ENCODE data around the gene TRAIP.
"Not testable (repeated sequence)": the region's sequence is repeated elsewhere in the genome, so short reads cannot be mapped to it uniquely, and the experiment has no call there.

TRAIP gene

DNA sequence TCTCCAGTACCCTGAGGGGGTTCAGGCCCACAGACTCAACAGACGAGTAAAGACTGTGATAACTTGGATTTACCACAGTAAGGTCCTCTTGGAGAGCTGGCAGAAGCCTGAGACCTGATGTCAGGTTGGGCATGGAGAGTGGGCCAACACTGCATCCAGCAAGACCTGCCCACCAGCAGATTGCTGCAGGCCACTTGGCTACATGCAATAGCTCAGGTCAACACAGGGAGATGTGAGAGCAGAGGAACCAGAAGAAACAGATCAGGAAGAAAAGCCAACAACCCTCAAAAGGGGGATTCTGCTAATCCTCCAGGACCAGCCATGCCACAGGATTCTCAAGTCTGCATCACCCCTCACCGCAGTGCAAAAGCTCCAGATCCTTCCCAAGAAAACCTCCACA lies 68.3 kb downstream of the TRAIP start:
- no peak overlapping the region for H3K27ac Mint-ChIP-seq
- no peak for DNase-seq
- peaks cover 4% of the 10 kb centered on the region for H3K27me3 Mint-ChIP-seq (ENCODE audit: low read depth, poor library complexity)
- H3K9me3 Mint-ChIP-seq, result no peaks in the 10 kb centered on the region
- peaks cover 41% of the 10 kb centered on the region for H3K4me1 Mint-ChIP-seq
- peaks cover 15% of the 10 kb centered on the region for H3K36me3 Mint-ChIP-seq (ENCODE audit: low read depth)
- TF ChIP-seq, protein P1, sequence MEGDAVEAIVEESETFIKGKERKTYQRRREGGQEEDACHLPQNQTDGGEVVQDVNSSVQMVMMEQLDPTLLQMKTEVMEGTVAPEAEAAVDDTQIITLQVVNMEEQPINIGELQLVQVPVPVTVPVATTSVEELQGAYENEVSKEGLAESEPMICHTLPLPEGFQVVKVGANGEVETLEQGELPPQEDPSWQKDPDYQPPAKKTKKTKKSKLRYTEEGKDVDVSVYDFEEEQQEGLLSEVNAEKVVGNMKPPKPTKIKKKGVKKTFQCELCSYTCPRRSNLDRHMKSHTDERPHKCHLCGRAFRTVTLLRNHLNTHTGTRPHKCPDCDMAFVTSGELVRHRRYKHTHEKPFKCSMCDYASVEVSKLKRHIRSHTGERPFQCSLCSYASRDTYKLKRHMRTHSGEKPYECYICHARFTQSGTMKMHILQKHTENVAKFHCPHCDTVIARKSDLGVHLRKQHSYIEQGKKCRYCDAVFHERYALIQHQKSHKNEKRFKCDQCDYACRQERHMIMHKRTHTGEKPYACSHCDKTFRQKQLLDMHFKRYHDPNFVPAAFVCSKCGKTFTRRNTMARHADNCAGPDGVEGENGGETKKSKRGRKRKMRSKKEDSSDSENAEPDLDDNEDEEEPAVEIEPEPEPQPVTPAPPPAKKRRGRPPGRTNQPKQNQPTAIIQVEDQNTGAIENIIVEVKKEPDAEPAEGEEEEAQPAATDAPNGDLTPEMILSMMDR (IDR thresholded peaks at IDR 0.05), result no peak
- no peak overlapping the region for H3K4me3 Mint-ChIP-seq

DNA sequence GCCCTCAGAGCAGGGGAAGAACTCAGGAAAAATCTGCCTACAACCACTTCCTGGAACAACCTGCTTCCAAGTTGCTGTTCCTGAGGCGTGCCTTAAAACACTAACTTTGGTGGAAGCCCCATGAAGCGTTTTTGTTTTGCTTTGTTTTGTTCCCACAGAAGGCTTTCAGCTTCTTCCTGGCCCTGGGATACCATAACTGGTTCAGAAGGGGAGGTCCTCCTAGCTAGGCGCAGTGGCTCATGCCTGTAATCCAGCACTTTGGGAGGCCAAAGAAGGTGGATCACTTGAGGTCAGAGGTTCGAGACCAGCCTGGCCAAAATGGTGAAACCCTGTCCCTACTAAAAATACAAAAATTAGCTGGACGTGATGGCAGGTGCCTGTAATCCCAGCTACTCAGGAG lies 68.8 kb downstream of the TRAIP start:
- H3K27ac Mint-ChIP-seq, result no peak overlapping the region
- peaks cover 15% of the 10 kb centered on the region for H3K36me3 Mint-ChIP-seq (ENCODE audit: low read depth)
- H3K27me3 Mint-ChIP-seq (ENCODE audit: low read depth, poor library complexity), result no peaks in the 10 kb centered on the region
- TF ChIP-seq, protein P1 (IDR thresholded peaks at IDR 0.05), result no peak
- no peak overlapping the region for H3K4me3 Mint-ChIP-seq
- peaks cover 41% of the 10 kb centered on the region for H3K4me1 Mint-ChIP-seq
- H3K9me3 Mint-ChIP-seq, result no peaks in the 10 kb centered on the region
- DNase-seq, result no peak

DNA sequence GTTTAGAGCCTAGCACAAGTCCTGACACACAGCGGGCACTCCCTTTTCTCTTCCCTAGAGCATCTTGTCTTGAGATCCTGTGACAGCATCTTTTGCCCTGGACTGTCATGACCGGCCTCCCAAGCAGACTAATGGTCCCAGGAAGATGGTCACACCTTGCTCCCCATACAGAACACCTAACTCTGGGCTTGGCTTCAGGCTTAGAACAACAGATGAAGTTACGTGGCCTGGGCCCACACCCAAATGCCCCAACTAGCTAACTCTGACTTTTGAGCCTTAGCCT lies 69.2 kb downstream of the TRAIP start:
- DNase-seq, result no peak
- H3K9me3 Mint-ChIP-seq, result no peaks in the 10 kb centered on the region
- H3K27me3 Mint-ChIP-seq (ENCODE audit: low read depth, poor library complexity), result no peaks in the 10 kb centered on the region
- H3K4me3 Mint-ChIP-seq, result peak overlapping the region; percentile 87
- H3K4me1 Mint-ChIP-seq, result peaks cover 41% of the 10 kb centered on the region
- H3K36me3 Mint-ChIP-seq (ENCODE audit: low read depth), result peaks cover 19% of the 10 kb centered on the region
- TF ChIP-seq, protein P1 (IDR thresholded peaks at IDR 0.05), result no peak
- no peak overlapping the region for H3K27ac Mint-ChIP-seq

DNA sequence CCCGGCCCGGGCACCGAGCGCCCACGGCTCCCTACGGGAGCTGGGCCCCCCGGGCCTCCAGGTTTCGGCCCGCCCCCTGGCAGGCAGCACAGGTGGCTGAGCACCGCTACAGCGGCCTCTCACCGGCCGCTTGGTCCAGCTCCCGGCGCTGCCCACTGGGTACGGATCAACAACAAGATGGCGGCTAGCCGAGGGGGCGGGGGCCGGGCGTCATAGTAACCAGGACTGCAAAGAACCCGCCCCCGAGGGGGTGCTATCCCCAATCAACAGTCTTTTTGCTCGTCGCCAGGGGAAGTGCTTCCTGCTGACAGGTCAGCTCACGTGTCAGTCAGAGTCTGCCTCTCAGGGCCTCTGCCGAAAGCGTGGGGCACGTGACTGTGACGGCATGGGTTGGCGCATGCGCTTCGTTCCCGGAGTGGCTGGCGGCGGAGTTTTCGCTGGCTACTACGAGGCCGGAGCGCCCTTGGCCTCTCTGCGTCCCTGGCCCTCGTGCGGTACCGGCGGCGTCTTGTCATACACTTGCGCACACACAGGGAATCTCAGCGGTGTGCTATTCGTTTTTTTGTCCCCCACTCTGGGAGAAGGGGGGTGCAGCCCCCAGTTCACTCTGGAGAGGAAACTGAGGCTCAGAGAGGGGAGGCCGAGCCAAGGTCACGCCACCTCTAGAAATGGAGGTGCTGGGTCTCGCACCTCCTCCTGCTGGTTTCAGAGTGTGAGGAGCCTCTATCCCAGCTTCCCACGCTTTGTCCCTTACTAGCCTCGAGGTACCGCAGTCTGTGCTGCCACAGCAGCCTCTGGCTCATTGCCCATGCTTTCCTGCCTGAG lies 69.8 kb downstream of the TRAIP start, which contains the start of gene IP6K1:
IP6K1 (minus strand) TSS at position 186 of the 825 bp plus-strand sequence. CDS start 38,502 bp downstream, outside the sequence.
- H3K27ac Mint-ChIP-seq, result peak within 1 kb of the TSS; percentile 83
- peak; percentile 100 for DNase-seq
- H3K4me3 Mint-ChIP-seq, result peak within 1 kb of the TSS; percentile 87
- peaks cover 19% of the 10 kb centered on the region for H3K36me3 Mint-ChIP-seq (ENCODE audit: low read depth)
- H3K9me3 Mint-ChIP-seq, result no peaks in the 10 kb centered on the region
- H3K27me3 Mint-ChIP-seq (ENCODE audit: low read depth, poor library complexity), result no peaks in the 10 kb centered on the region
- TF ChIP-seq, protein P1 (IDR thresholded peaks at IDR 0.05), result no peak
- peaks cover 42% of the 10 kb centered on the region for H3K4me1 Mint-ChIP-seq

DNA sequence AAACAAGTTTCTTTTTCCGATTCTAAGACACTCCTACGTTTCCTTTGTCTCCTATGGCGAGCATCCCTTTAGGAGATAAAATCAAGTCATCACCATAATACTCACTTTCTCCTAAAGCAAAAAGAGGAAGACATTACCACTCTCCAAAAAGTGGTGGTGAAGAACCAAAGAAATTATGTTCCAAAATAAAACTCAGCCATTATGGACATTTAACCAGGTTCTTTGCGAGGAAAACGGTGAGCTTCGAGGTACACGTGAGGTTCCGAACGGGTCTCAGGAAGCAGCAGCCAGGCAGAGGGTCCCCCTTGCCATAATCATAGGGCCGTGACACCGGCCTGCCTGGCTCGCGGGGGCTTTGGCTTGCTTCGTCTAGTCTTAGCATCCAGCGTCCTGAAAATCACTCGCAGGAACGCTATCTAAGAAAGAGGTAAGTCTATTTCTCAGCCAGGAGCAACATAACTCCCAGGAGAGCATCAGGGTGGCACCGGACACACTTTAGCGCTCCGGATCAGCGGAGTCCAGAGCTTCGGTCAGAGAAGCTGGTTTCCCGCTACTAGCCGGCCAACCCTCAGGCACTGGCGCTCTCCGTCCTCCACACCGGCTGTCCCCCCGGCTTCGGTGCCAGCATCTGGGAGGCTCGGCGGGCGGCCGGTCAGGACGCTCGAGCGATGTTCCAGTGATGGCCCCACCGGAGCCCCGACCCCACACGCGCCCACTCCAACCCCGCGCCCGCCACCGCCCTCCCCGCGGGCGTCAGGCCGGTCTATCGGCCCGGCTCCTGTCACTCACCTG lies 70.6 kb downstream of the TRAIP start:
- peaks cover 45% of the 10 kb centered on the region for H3K4me1 Mint-ChIP-seq
- peak overlapping the region; percentile 87 for H3K4me3 Mint-ChIP-seq
- H3K27me3 Mint-ChIP-seq (ENCODE audit: low read depth, poor library complexity), result no peaks in the 10 kb centered on the region
- TF ChIP-seq, protein P1 (IDR thresholded peaks at IDR 0.05), result no peak
- H3K27ac Mint-ChIP-seq, result peak overlapping the region; percentile 83
- no peak for DNase-seq
- no peaks in the 10 kb centered on the region for H3K9me3 Mint-ChIP-seq
- peaks cover 25% of the 10 kb centered on the region for H3K36me3 Mint-ChIP-seq (ENCODE audit: low read depth)

DNA sequence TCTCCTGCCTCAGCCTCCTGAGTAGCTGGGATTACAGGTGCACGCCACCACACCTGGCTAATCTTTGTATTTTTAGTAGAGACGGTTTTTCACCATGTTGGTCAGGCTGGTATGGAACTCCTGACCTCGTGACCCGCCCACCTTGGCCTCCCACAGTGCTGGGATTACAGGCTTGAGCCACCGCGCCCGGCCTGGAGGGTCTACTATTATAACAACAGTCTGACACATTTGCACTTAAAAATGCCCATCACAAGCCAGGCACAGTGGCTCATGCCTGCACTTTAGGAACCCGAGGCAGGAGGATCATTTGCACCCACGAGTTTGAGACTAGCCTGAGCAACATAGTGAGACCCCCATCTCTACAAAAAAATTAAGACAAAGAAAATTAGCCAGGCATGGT lies 74.1 kb downstream of the TRAIP start:
- H3K27me3 Mint-ChIP-seq (ENCODE audit: low read depth, poor library complexity); DNase-seq; H3K9me3 Mint-ChIP-seq; H3K4me3 Mint-ChIP-seq; H3K27ac Mint-ChIP-seq: not testable (repeated sequence)
- peaks cover 44% of the 10 kb centered on the region for H3K4me1 Mint-ChIP-seq
- H3K36me3 Mint-ChIP-seq (ENCODE audit: low read depth), result peaks cover 55% of the 10 kb centered on the region
